Calu3 (cell line): Measurements from ENCODE around the gene SPAG7. TPM values are rescaled to one million over a fixed set of nuclear protein-coding genes. Genes with fewer than 3 reads are reported as not detected.

Experiments used
- BruUV-seq: library from RNA; stranded (reverse); fragments of 400-500 nt; replicated peaks from 2 replicates; lab custom pipeline; 2021; lab: Mats Ljungman, UMichigan
- CTCF ChIA-PET: fragments of 300-600 bp; sonication (Branson Sonifier 250); formaldehyde crosslinking; loops from one replicate; lab custom pipeline; 2022; ENCODE audit warnings: antibody characterized with exemption; lab: Charles Lee
- DNase-seq: peaks from one replicate; pipeline ENCODE4 v3.0.0; 2022
- H3K27ac Mint-ChIP-seq: one replicate; pipeline ENCODE4 v1.8.0; 2022; ENCODE audit warnings: mixed read lengths; ENCODE audit not compliant: unreplicated experiment
- H3K27me3 Mint-ChIP-seq: one replicate; pipeline ENCODE4 v1.8.0; 2022; ENCODE audit warnings: mixed read lengths; ENCODE audit not compliant: unreplicated experiment
- H3K36me3 Mint-ChIP-seq: one replicate; pipeline ENCODE4 v1.8.0; 2022; ENCODE audit warnings: mild to moderate bottlenecking, moderate library complexity, mixed read lengths; ENCODE audit not compliant: insufficient read depth, unreplicated experiment
- H3K4me1 Mint-ChIP-seq: one replicate; pipeline ENCODE4 v1.8.0; 2022; ENCODE audit warnings: mild to moderate bottlenecking, low read depth, mixed read lengths; ENCODE audit not compliant: unreplicated experiment
- H3K4me3 Mint-ChIP-seq: one replicate; pipeline ENCODE4 v1.8.0; 2022; ENCODE audit warnings: mild to moderate bottlenecking, low read depth, moderate library complexity, mixed read lengths; ENCODE audit not compliant: unreplicated experiment
- H3K9me3 Mint-ChIP-seq: one replicate; pipeline ENCODE4 v1.8.0; 2022; ENCODE audit warnings: low read depth, mixed read lengths; ENCODE audit not compliant: unreplicated experiment
- intact Hi-C: fragments of 100-400 bp; cut with micrococcal nuclease; formaldehyde crosslinking; loops from one replicate; pipeline ENCODE4 v1.10.0; 2022; ENCODE audit not compliant: unreplicated experiment
- total RNA-seq: library from RNA; stranded (reverse); gene quantifications from 2 replicates; pipeline ENCODE4 v1.2.3, GENCODE V29; 2022
- TF ChIP-seq, protein P1 (sequence below): fragments of 200-600 bp; IDR thresholded peaks from one replicate; pipeline ENCODE4 v1.8.0; 2022; ENCODE audit warnings: antibody characterized with exemption; ENCODE audit not compliant: unreplicated experiment

Gene SPAG7
- total RNA-seq, 1 experiment from 2014 or later, result 34.3 TPM

DNA sequence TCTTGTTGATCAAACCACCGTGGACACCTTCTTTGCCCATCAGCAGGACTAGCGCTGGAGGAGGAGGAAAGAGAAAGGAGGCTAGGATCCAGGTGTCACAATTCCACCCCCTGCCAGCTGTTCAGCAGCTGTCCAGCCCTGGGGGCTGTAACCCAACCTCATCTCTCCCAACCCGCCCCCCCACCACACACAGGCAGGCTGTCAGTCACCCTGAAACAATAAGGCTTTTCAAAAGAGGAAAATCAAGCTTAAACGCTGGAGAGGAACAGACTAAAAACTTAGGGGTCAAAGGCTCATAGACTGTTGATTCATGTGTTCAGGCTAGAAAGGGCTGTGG, 21.7 kb downstream of the SPAG7 start:
- TF ChIP-seq, protein P1, sequence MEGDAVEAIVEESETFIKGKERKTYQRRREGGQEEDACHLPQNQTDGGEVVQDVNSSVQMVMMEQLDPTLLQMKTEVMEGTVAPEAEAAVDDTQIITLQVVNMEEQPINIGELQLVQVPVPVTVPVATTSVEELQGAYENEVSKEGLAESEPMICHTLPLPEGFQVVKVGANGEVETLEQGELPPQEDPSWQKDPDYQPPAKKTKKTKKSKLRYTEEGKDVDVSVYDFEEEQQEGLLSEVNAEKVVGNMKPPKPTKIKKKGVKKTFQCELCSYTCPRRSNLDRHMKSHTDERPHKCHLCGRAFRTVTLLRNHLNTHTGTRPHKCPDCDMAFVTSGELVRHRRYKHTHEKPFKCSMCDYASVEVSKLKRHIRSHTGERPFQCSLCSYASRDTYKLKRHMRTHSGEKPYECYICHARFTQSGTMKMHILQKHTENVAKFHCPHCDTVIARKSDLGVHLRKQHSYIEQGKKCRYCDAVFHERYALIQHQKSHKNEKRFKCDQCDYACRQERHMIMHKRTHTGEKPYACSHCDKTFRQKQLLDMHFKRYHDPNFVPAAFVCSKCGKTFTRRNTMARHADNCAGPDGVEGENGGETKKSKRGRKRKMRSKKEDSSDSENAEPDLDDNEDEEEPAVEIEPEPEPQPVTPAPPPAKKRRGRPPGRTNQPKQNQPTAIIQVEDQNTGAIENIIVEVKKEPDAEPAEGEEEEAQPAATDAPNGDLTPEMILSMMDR, result no peak
- H3K4me1 Mint-ChIP-seq, result peaks cover 36% of the 10 kb centered on the region
- no peak for DNase-seq
- peaks cover 84% of the 10 kb centered on the region for H3K36me3 Mint-ChIP-seq
- peak overlapping the region; percentile 89 for H3K4me3 Mint-ChIP-seq
- no TSS peak for BruUV-seq
- no peaks in the 10 kb centered on the region for H3K9me3 Mint-ChIP-seq
- no peaks in the 10 kb centered on the region for H3K27me3 Mint-ChIP-seq
- CTCF ChIA-PET, result no interaction called here
- peak overlapping the region; percentile 98 for H3K27ac Mint-ChIP-seq
- intact Hi-C loops, result no loop called here

DNA sequence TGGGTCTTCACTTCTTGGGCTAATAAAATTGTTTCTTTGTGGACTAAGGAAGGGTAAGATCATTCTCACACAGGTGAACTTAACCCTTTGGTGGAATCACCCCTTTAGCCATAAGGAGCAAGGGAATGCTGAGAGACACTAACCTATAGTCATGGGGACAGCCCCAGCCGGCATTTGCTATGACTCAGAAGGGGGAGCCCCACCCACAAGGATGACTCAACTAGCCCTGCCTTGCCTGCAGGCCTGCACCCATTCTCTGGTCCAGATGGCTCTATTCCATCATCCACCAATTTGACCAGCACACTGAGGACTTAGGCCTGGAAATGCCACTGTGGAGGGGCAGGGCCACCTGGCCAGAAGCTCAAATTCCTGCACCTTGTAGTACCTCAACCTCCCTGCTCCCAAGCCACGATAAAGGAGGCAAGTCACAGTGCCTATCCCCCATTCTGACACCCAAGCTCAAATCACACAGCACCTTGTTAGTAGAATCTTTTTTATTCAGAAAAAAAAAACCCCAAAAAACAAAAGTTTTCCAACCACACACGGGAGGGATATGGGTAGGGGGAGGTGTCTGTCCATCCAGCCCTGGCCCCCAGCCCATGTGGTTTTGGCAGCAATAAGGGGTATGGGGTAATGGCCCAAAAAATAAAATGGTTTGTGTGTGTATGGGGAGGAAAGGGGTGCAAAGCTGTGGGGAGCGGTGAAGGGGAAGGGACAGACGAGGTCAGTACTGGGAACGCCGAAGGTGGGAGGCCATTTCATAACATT, 22.3 kb downstream of the SPAG7 start:
- TF ChIP-seq, protein P1, result no peak
- H3K4me1 Mint-ChIP-seq, result peaks cover 33% of the 10 kb centered on the region

DNA sequence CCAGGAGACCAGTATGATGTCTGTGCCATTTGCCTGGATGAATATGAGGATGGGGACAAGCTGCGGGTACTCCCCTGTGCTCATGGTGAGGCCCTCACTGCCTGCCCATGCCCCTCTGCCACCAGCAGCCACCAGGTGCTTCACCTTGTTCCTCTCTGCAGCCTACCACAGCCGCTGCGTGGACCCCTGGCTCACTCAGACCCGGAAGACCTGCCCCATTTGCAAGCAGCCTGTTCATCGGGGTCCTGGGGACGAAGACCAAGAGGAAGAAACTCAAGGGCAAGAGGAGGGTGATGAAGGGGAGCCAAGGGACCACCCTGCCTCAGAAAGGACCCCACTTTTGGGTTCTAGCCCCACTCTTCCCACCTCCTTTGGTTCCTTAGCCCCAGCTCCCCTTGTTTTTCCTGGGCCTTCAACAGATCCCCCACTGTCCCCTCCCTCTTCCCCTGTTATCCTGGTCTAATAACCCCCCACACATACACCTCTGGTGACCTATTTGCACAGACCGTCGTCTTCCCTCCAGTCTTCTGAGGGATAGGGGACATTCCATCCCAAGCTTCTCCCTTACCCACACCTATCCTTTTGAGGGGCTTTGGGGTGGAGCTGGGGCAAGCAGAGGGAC, 23.0 kb downstream of the SPAG7 start:
- H3K27me3 Mint-ChIP-seq, result no peaks in the 10 kb centered on the region
- intact Hi-C loops, result no loop called here
- peaks cover 88% of the 10 kb centered on the region for H3K36me3 Mint-ChIP-seq
- BruUV-seq, result no TSS peak
- peaks cover 31% of the 10 kb centered on the region for H3K4me1 Mint-ChIP-seq
- peak overlapping the region; percentile 84 for H3K27ac Mint-ChIP-seq
- CTCF ChIA-PET, result no interaction called here
- no peak for DNase-seq
- TF ChIP-seq, protein P1, result no peak
- H3K9me3 Mint-ChIP-seq, result no peaks in the 10 kb centered on the region
- H3K4me3 Mint-ChIP-seq, result peak overlapping the region; percentile 89

More for the DNA sequence above, 22.3 kb downstream of the SPAG7 start:
- peak overlapping the region; percentile 84 for H3K27ac Mint-ChIP-seq
- H3K9me3 Mint-ChIP-seq, result no peaks in the 10 kb centered on the region
- intact Hi-C loops, result no loop called here
- CTCF ChIA-PET, result no interaction called here
- peak overlapping the region; percentile 89 for H3K4me3 Mint-ChIP-seq
- peaks cover 85% of the 10 kb centered on the region for H3K36me3 Mint-ChIP-seq
- BruUV-seq, result no TSS peak
- no peaks in the 10 kb centered on the region for H3K27me3 Mint-ChIP-seq
- peak; percentile 80 for DNase-seq

DNA sequence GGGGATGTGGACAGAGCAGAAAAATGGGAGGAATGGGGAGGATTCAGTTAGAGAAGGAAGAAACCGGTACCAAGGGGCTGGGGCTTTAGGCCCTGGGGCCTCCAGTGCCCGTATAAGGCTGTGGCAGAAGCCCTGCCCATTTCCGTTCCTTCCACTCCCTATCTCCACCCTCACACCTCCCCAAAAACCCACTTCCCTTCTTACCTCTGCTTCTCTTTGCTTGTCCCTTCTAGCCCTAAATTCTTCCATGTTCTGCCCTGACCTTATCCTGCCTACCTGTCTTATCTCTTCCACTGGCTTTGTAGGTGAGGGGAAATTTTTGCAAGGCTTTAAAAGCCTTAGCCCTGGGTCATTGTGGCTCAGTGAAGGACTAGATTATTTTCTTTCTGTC, 23.5 kb downstream of the SPAG7 start:
- Mint-ChIP-seq H3K36me3 (peaks cover 93% of the 10 kb centered on the region), H3K27me3 (no peaks in the 10 kb centered on the region), H3K4me1 (peaks cover 31% of the 10 kb centered on the region), H3K27ac (peak overlapping the region; percentile 11), H3K9me3 (no peaks in the 10 kb centered on the region), H3K4me3 (no peak overlapping the region)
- CTCF ChIA-PET, result no interaction called here
- DNase-seq, result no peak
- TF ChIP-seq, protein P1, result no peak
- intact Hi-C loops, result no loop called here
- no TSS peak for BruUV-seq
